Activated T-helper 1 cell treated with anti-CD3 and anti-CD28 coated beads, Interleukin-2, amount 50 U/mL, for 16 hours (primary cell): Measurements from ENCODE around the gene CREB3L2.

Experiments used
- DNase-seq, 2 donors: peaks; one replicate each; pipeline ENCODE4 v3.0.0-alpha.2; 2020; ENCODE audit warnings: low read depth in 1 of 2, low spot score in 1 of 2

CREB3L2 gene

GRCh38 chr7:137953665-137954470 is 48.0 kb downstream of the CREB3L2 start:
- DNase-seq = no peak

DNA sequence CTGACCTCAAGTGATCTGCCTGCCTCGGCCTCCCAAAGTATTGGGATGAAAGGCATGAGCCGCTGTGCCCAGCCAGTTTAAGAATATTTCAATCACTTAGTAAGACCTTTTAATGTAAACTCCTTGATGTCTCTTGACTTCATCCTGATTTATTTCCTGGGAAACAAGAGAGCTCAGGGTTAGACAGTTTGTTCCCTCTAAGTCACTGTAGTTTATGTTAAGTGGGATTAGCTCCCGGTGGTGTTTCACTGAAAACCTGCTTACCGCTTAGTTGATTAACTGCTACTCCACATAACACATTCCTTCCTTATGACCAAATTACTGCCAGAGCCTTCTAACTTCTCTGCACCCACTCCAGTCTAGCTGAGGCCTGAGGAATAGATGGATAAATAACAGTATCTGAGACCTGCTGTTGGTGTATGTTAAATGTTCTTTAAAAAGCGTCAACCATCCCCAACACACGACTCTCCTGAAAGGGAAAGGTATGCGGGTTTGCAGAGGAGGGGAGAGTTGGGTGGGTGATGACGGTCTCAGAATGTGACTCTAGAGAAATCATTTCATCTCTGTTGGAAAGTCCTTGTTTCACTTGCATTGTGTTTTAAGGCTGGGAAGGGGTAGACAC is 48.7 kb downstream of the CREB3L2 start:
- DNase-seq = no peak

DNA sequence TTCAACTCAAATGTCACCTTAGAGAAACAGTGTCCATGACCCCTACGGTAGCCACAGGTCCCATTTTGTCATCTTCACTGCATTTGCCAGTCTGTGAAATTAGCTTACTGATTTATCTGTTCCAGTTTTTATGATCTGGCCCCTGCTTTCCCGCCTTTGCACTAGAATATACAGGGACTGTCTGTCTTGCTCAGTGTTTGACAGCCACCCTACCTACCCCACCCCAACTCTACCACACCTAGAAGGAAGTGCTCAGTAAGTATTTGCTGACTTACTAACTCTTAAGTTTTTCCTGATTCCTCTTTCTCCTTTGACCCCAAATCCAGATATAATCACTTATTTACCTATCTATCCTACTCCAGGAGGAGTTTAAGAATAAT is 49.5 kb downstream of the CREB3L2 start:
- no peak for DNase-seq

GRCh38 chr7:137951700-137952425 is 50.0 kb downstream of the CREB3L2 start:
- no peak for DNase-seq

DNA sequence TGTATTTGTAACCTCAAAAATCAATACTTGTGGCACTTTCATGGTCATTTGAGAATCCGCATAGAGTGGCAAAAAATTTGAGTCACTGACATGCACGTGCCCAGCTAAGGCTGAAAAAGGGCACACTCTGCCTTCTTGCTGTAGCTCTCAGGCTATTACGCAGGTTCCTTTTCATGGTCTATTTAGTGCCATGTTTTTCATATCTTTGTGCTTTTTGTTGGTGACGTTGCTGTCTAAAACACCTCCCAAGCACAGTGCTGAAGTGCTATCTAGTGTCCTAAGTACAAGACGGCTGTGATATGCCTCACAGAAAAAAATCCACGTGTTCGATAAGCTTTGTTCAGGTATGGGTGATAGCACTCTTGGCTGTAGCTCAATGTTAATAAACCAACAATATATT is 50.9 kb downstream of the CREB3L2 start:
- no peak for DNase-seq

DNA sequence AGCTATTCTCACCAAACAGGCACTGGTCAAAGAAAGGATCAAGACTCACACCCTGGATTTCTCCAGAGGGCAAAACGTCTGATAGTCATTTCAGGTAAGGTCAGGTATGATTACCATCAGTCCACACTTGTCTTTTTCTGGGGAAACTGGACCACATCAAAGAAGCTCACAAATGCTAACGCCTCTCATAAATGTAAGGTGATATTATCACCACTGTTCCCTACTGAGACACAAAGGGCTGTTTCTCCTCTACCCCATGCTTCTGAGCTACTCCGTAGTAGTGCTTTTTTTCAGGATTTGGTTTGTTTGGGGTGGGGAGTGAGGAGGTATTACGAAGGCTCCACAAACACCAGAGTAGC is 51.6 kb downstream of the CREB3L2 start:
- DNase-seq = no peak

GRCh38 chr7:137949416-137950262 is 52.2 kb downstream of the CREB3L2 start:
- DNase-seq = no peak

DNA sequence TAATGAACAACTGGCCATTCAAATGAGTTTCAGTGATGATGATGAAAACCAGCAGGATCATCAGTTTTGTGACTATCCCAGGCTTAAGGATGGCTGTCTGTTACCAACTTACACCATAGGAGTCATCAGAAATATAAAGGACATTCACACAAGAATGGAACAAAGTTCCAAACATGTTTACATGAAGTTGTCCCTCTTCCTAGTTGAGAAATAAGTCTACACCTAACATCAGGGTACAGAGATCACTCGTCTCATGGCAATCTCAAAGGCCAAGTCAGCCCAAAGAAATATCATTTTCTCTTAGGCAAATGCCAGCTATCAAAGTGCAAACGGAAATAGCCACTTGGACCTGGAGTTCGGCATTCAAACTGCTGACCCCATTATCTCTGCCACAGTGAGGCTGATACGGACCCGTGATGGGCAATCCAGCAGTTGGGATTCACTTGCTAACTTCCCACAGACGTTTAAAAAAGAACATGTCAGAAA is 53.0 kb downstream of the CREB3L2 start:
- no peak for DNase-seq

DNA sequence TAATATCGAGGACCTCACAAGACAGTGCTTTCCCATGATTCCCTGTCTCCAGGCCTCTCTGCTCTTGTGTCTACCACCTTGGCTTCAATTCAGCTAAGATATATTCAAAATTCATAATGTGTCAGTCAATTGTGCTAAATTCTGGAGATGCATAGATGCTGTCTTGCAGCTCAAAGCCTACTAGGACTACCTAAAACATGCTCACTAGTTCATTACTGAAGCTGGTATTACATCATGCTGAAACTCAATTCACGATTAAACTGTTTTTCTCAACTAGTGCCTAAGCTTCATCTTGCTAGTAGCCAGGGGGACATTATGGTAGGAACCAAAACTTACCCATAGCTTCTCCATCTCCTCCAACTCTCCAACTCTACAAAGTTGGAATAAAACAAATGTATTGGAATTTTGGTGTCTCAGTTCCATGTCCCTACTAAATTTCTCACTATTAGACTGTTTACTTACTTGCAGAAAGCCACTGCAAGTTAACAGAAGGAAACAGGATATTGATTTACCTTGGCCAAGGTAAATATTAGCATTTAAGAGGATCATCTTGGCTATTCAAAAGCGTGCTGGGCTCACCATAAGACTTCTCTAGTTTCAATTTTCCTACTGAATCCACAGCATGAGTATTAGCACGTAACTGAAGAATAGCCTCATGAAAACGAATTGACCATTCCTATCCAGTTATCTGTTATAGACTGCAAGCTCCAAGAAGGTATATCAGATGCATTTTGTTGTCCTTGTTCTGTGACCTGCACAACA is 53.6 kb downstream of the CREB3L2 start:
- DNase-seq = no peak

DNA sequence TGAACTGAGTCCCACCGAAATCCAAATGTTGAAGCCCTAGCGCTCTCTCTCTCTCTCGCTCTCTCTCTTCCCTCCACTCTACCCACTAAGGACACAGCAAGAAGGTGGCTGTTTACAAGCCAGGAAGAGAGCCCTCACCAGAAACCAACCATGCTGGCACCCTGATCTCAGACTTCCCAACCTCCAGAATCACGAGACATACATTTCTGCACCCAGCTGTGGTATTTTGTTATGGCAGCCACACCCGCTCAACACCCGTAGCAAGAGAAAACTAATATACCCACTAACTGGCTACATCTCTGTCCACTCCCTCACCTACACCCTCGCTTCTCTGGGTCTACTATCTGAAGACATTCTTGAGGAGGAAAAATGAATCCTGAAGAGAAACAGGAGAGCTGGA is 54.8 kb downstream of the CREB3L2 start:
- no peak for DNase-seq

GRCh38 chr7:137946011-137946410 is 55.9 kb downstream of the CREB3L2 start:
- no peak for DNase-seq

GRCh38 chr7:137944168-137944567 is 57.7 kb downstream of the CREB3L2 start:
- no peak for DNase-seq

GRCh38 chr7:137943132-137943551 is 58.7 kb downstream of the CREB3L2 start:
- DNase-seq = no peak

DNA sequence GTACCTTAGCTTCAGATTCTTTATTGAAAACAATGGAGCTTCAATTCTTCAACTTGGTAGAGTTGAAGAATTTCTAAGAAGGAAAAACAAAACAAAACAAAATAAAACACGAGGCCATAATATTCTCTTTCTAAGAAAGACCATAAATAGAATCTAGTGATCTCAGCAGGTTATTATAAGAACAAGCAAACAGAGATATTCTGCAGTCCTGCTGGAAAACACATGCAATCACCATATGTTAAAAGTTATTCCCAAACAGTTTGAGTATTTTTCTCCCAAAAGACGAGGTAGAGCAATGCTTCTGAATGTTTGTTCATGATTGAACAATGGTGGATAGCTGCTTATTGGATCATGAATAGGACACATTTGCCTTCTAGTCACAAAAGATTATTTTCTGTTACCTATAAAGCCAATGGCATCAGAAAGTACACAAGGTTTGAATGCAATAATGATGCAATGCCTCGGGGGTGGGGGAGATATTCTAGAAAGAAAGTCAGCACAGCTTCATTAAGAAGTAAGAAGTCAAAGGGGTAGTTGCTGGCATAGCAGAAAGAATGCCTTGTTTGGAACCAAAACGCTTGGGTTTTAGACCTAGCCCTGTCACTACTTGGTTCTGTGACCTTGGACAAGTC is 59.3 kb downstream of the CREB3L2 start:
- no peak for DNase-seq

GRCh38 chr7:137940656-137941518 is 61.0 kb downstream of the CREB3L2 start:
- no peak for DNase-seq

DNA sequence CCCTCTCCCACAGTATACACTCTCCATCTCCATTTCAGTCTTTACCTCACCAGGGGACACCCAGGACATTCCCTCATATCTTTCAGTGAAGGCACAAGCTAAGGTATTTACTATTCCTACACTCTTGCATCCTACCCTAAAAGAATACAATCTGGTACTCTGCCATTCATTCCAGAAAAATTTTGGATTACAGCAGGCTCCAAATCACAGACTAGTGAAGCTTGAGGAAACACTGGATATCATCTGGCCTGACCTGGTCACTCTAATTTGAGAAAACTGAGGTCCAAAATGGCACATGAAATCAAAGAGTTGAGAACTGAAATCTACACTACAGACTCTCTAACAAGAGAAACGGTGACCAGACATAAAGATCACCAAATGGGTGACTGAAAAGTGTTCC is 61.7 kb downstream of the CREB3L2 start:
- no peak for DNase-seq

DNA sequence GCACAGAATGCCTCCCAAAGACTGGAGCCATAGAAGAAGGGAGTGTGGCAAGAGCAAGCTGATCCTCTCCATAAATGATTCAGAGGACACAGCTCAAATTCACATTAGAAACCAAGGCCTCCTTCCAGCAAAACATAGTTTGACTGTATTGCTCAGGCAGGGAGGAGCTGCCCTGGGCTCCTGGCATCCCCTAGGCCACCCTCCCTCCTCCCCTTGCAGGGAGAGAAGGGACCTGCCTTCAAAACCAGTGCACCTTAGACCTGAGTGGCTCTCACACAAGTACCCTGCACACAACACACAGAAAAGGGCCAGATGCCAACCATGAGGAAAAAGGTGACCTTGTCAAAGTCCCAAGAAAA is 64.7 kb downstream of the CREB3L2 start:
- no peak for DNase-seq

- DNase-seq = no peak
These were observed 65.2 kb downstream of the CREB3L2 start for GRCh38 chr7:137936509-137937201.
